GM13977 (cell line): ENCODE results near the gene NRBP1.

Experiments used
- DNase-seq: peaks from one replicate; pipeline ENCODE4 v3.0.0; 2012; ENCODE audit warnings: low spot score
- in situ Hi-C: fragments of 300-500 bp; cut with MboI; formaldehyde crosslinking; loops from one replicate; pipeline ENCODE4 v1.12.0; 2022; ENCODE audit warnings: low sequenced_read_pairs, low pct_unique_long_range_greater_than_20kb, mixed read lengths, inconsistent platforms; ENCODE audit not compliant: unreplicated experiment
- TF ChIP-seq, protein P1 (sequence below): IDR thresholded peaks from 2 replicates; pipeline ENCODE4 v1.5.1; 2012; ENCODE audit warnings: mild to moderate bottlenecking, control low read depth; ENCODE audit not compliant: insufficient read depth; ENCODE audit errors: extremely low read depth, missing control alignments

NRBP1 gene

DNA sequence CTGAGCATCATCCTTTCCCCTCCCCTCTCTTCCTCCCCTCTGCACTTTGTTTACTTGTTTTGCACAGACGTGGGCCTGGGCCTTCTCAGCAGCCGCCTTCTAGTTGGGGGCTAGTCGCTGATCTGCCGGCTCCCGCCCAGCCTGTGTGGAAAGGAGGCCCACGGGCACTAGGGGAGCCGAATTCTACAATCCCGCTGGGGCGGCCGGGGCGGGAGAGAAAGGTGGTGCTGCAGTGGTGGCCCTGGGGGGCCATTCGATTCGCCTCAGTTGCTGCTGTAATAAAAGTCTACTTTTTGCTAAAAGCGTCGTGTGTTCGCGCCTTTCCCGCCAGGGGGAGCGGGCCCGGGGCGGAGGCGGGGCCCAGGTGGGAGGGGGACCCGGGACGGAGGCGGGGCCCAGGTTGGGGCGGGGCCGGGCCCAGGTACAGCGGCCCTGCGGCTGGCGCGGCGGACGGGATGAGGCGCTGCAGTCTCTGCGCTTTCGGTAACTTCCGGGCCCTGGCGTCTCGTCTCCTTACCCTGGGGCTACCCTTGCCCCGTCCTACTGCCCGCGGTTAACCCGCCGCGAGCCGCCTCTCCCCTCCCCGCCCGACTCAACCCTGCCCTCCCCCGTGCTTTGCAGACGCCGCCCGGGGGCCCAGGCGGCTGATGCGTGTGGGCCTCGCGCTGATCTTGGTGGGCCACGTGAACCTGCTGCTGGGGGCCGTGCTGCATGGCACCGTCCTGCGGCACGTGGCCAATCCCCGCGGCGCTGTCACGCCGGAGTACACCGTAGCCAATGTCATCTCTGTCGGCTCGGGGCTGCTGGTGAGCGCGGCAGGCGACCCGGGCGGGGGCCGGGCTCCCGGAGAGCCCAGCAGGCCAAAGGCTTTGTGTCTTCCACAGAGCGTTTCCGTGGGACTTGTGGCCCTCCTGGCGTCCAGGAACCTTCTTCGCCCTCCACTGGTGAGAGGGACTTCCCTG is 13.8 kb downstream of the NRBP1 start, which contains the start of gene KRTCAP3:
TSS of gene KRTCAP3 (plus strand) at position 424 of the 962 bp plus-strand sequence. CDS start at position 456, 32 bp downstream.
- in situ Hi-C loops = no loop called here
- DNase-seq = peak; percentile 65
- TF ChIP-seq, protein P1, sequence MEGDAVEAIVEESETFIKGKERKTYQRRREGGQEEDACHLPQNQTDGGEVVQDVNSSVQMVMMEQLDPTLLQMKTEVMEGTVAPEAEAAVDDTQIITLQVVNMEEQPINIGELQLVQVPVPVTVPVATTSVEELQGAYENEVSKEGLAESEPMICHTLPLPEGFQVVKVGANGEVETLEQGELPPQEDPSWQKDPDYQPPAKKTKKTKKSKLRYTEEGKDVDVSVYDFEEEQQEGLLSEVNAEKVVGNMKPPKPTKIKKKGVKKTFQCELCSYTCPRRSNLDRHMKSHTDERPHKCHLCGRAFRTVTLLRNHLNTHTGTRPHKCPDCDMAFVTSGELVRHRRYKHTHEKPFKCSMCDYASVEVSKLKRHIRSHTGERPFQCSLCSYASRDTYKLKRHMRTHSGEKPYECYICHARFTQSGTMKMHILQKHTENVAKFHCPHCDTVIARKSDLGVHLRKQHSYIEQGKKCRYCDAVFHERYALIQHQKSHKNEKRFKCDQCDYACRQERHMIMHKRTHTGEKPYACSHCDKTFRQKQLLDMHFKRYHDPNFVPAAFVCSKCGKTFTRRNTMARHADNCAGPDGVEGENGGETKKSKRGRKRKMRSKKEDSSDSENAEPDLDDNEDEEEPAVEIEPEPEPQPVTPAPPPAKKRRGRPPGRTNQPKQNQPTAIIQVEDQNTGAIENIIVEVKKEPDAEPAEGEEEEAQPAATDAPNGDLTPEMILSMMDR = peak; percentile 16

DNA sequence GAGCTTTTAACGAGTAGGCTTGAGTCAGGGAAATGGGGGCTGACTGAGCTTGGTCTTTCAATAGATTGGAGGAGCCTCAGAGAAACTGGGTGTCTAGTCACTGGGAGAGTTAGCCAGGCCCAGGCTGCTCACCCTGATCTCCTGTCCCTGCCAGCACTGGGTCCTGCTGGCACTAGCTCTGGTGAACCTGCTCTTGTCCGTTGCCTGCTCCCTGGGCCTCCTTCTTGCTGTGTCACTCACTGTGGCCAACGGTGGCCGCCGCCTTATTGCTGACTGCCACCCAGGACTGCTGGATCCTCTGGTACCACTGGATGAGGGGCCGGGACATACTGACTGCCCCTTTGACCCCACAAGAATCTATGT is 14.5 kb downstream of the NRBP1 start:
- in situ Hi-C loops = no loop called here
- DNase-seq = peak; percentile 19
- TF ChIP-seq, protein P1 = no peak

DNA sequence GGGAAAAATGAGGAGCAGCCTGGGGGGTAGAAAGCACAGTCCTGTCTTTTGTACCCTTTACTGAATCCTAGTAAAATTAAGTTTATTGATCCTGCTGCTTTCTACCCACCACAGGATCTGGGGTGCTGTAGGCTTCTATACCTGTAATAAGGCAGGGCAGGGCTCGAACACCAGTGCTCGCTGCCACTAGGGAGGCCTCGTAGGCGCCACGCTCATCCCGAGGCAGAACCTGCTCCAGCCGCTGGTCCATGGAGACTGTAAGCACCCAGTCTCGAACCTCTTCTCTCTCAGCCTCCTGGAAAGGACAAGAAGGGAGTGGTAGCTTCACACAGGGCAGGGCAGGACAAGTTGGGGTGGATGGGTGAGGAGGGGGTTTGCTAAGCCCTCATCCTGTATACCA is 16.7 kb downstream of the NRBP1 start:
- in situ Hi-C loops = no loop called here
- TF ChIP-seq, protein P1 = no peak
- no peak for DNase-seq

DNA sequence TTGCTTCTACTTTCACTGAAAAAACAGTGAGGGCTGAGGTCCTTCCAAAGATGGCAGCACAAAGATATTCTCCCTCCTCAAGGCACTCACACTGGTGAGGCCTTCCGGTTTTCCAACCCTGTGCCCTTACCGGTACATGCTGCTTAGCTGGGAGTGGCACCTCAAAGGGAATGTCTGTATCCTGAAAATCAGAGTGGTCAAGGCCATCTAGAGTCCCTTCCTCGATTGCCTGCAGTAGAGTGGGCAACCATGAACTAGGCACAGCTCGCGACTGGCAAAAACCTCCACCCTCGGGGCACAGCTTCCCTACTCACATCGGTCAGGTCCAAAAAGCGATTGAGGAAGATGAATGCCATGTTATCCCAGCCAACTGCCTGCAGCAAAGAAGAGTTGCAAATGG is 17.2 kb downstream of the NRBP1 start:
- DNase-seq = no peak
- in situ Hi-C loops = no loop called here
- TF ChIP-seq, protein P1 = no peak

DNA sequence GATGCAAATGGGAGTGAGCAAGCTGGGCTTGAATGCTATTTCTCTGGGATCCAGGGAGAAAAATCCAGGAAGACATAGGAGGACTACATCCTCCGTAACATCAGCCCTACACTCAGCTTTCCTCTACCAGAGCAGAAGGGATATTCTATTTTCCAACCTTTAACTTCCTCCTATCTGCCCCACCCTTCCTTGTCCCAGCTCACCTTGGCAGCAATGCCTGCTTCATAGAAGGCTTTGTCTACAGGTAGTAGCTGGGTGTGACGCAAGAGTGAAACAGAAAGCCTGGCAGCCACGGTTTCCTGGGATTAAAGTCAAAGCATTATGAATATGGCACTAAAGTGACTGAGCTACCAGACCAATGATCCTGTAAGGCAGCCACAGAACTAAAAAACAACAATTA is 17.6 kb downstream of the NRBP1 start:
- no peak for DNase-seq
- in situ Hi-C loops = no loop called here
- TF ChIP-seq, protein P1 = no peak

DNA sequence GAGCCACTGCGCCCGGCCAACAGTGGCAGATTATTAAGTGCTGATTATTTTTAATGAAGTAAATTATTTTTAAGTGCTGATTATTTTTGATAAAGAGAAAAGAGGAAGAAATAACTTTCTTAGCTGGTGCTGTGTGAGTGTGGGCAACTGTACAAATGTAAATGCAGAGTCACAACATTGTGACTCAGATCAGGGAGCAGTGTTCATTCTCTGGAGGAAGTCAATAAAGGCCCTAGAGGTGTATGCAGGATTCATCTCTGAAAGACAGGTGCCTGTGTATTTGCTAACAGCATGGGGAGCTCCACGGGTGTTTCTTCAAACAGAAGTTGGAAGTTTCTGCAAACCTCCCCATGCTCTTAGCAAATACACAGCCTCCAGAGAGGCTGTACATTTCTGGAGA is 19.9 kb downstream of the NRBP1 start:
- no peak for DNase-seq
- TF ChIP-seq, protein P1 = no peak
- in situ Hi-C loops = no loop called here
